GM13976 (cell line): ENCODE measurements around the gene MRPS31.

Source experiments
- DNase-seq: peaks from one replicate; pipeline ENCODE4 v3.0.0; 2012; ENCODE audit warnings: low spot score
- CTCF ChIP-seq: IDR thresholded peaks from 2 replicates; pipeline ENCODE4 v1.5.1; 2012; ENCODE audit warnings: borderline replicate concordance, mild to moderate bottlenecking; ENCODE audit not compliant: insufficient read depth; ENCODE audit errors: extremely low read depth, missing control alignments, control extremely low read depth
- in situ Hi-C: fragments of 300-500 bp; cut with MboI; formaldehyde crosslinking; loops from one replicate; pipeline ENCODE4 v1.12.0; 2022; ENCODE audit warnings: low sequenced_read_pairs, mixed read lengths, inconsistent platforms; ENCODE audit not compliant: unreplicated experiment

The MRPS31 gene

GRCh38 chr13:40776681-40777165 lies 5.7 kb upstream of the MRPS31 start:
- no peak for TF ChIP-seq CTCF
- DNase-seq, result no peak
- in situ Hi-C loops, result loop anchor here (25.0 kb wide), 1 partner anchor 286 kb away; the partner anchor contains the start of gene WBP4

- in situ Hi-C loops, result loop anchor here (25.0 kb wide), 1 partner anchor 286 kb away; the partner anchor contains the start of gene WBP4
- no peak for DNase-seq
- no peak for TF ChIP-seq CTCF
Observed at GRCh38 chr13:40776232-40776631, 5.2 kb upstream of the MRPS31 start.

- DNase-seq, result no peak
- in situ Hi-C loops, result loop anchor here (25.0 kb wide), 1 partner anchor 288 kb away; the partner anchor contains the start of gene WBP4
- no peak for TF ChIP-seq CTCF
Observed at GRCh38 chr13:40774672-40775071, 3.7 kb upstream of the MRPS31 start.

GRCh38 chr13:40772765-40773473 lies 1.9 kb upstream of the MRPS31 start:
- no peak for DNase-seq
- TF ChIP-seq CTCF, result no peak
- in situ Hi-C loops, result no loop called here

GRCh38 chr13:40770609-40770933 lies 419 bp downstream of the MRPS31 start:
- TF ChIP-seq CTCF, result no peak
- in situ Hi-C loops, result no loop called here

GRCh38 chr13:40769970-40770369 lies 1.0 kb downstream of the MRPS31 start:
- DNase-seq, result no peak
- no peak for TF ChIP-seq CTCF
- in situ Hi-C loops, result loop anchor here (10.0 kb wide), 1 partner anchor 75 kb away; no protein-coding TSS in a partner anchor

More at GRCh38 chr13:40770609-40770933, 419 bp downstream of the MRPS31 start:
- no peak for DNase-seq
